Fibroblast of villous mesenchyme (primary cell): ENCODE data around the gene ERP27. TPM values are rescaled to one million over a fixed set of nuclear protein-coding genes. Genes with fewer than 3 reads are reported as not detected.

Experiments
- DNase-seq: peaks from one replicate; pipeline ENCODE4 v3.0.0-alpha.2; 2010; ENCODE audit warnings: low read depth
- H3K4me3 ChIP-seq: 2 replicates; pipeline ENCODE4 v1.5.1; 2011; ENCODE audit warnings: low read depth, mild to moderate bottlenecking, low read length
- total RNA-seq: library from RNA; depleted of rRNA; stranded (reverse); fragments of >200 nt; gene quantifications from 2 replicates; pipeline ENCODE4 v1.2.3, GENCODE V29; 2012
- TF ChIP-seq, protein P1 (sequence below): IDR thresholded peaks from 2 replicates; pipeline ENCODE4 v1.5.1; 2012; ENCODE audit warnings: low read depth, mild to moderate bottlenecking, low read length; ENCODE audit not compliant: insufficient read depth

ERP27 gene
- total RNA-seq, 1 donor = not detected

DNA sequence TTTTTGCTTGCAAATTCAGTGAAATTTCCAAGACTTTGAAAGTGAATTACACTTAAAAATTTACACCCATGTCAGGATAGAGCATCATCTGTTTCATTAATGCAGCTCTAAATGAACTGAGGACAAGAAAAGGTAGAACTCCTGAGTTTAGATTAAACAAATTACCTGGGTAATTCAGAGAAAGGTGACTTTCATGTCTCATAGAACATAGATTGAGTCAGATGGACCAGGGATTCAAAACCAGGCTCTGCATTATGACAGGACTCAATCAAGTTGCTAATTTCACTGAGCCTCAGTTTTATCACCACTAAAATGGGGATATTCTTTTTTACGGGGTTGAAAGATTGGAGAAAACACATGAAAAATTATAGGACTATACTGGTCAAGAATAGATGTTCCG, 18.6 kb upstream of the ERP27 start:
- H3K4me3 ChIP-seq = no peak overlapping the region
- DNase-seq = no peak
- TF ChIP-seq, protein P1, sequence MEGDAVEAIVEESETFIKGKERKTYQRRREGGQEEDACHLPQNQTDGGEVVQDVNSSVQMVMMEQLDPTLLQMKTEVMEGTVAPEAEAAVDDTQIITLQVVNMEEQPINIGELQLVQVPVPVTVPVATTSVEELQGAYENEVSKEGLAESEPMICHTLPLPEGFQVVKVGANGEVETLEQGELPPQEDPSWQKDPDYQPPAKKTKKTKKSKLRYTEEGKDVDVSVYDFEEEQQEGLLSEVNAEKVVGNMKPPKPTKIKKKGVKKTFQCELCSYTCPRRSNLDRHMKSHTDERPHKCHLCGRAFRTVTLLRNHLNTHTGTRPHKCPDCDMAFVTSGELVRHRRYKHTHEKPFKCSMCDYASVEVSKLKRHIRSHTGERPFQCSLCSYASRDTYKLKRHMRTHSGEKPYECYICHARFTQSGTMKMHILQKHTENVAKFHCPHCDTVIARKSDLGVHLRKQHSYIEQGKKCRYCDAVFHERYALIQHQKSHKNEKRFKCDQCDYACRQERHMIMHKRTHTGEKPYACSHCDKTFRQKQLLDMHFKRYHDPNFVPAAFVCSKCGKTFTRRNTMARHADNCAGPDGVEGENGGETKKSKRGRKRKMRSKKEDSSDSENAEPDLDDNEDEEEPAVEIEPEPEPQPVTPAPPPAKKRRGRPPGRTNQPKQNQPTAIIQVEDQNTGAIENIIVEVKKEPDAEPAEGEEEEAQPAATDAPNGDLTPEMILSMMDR = no peak

DNA sequence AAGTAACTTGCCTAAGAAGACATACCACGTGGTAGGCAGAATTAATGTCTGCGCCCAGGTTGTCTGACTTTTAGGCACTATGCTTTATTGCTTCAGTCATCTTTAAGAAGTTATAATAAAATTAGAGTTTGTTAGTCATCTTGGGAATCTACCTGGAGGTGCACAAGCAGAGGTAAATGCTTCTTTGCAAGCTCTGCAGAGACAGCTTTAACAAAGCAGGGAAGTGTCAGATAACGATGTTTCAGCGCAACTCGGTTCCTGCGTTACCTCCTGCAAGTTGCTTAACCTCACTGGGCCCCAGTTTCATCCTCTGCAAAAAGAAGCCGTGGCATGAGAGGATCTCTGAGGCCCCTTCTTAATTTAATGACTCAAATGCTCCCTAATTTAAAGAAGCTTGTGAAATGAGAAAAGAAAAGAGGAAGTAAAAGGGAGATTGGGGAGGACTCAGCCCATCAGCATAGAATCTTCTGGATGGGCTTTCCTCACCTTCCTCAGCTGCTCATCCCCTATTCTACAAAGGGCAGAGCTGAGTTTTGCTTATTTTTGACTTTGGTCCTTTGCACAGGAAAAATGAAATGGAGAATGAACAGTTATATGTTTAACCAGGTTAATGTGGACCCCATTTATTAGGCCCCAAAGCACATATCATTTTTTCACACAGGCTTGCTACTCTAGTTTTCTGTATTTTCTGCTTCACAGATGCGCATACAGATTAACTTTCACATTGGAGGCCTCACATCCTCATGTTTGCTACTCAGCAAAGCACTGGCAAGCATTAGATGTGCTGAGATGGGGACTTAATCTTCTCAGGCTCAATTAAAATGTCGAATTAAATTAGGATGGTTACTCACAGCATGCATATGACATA, 17.9 kb upstream of the ERP27 start:
- no peak for DNase-seq
- TF ChIP-seq, protein P1 = no peak
- H3K4me3 ChIP-seq = no peak overlapping the region

DNA sequence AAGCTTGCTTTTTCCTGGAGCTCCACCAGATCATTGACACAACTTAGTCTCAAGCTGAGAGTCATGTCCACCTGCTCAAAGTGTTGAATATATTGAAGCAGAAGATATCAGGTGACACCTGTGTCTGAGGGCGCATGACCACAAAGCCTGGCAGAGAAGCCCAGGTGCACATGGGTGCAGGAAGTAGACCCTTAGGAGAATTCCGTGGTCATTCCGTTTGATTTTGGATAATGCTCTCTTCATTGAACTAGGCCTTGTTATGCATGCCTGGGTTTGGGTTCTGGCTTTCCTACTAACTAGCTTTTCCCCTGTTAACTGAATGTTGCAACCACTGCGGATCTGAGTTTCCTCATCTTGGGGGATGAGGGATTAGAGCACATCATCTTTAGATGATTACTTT, 15.9 kb upstream of the ERP27 start:
- TF ChIP-seq, protein P1 = no peak
- no peak for DNase-seq
- no peak overlapping the region for H3K4me3 ChIP-seq

DNA sequence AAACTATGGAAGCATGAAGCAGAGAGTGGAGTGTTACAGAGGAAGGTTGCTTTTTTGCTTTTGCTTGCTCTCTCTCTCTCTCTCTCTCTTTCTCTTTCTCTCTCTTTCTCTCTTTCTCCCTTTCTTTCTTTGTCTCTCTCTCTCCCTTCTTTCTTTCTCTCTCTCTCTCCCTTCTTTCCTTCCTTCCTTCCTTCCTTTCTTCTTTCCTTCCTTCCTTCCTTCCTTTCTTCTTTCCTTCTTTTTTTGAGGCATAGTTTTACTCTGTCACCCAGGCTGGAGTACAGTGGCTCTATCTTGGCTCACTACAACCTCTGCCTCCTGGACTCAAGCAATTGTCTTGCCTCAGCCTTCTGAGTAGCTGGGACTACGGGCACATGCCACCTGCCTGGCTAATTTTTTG, 15.4 kb upstream of the ERP27 start:
- TF ChIP-seq, protein P1 = no peak
- DNase-seq = no peak
- H3K4me3 ChIP-seq = no peak overlapping the region

DNA sequence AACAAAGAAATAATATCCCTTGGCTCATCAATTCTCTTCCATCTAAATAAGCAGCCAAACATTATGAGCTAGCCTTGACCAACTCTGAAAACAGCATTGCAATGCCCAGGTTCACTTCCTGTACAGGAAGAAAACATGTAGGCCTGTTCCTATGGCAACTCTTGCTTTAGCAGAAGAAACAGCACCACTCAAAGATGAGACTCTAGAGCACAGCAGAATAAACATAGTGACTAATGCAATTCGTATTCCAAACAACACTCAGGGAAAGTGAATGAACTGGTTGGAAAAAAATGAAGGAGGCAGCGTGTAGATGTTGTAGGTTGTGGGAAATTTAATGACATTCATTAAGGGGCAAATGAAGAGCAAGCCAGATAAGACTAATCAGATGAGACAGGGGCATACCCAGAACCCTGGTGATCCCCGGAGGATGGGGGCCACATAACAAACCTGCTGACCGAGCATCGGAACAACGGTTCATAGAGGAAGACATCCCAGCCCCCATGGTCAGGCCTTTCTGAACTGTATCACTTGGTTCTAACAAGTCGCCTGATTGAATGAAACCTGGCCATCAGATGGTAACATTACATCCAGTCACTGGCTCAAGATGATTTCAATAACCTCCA, 14.1 kb upstream of the ERP27 start:
- peak; percentile 94 for DNase-seq
- H3K4me3 ChIP-seq = no peak overlapping the region
- TF ChIP-seq, protein P1 = no peak

DNA sequence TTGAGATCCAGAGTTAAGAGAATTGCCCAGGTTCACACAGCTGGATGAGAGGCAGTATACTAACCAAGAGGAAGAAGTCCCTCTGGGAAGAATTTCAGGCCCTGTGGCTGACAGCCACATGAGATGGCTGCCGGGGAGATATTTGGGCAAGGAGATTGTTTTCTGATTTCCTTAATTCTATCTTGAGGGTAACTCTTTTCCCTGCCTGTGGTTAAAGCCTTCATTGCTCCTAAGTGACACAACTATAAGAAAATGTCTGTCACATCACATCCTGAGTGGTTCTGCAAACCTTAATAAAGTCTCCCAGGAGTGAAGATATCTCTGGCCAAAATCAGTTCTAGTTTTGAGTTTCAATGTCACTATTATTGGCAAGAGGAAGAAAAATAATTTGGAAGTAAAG, 13.5 kb upstream of the ERP27 start:
- DNase-seq = no peak

More for the DNA sequence above, 13.5 kb upstream of the ERP27 start:
- H3K4me3 ChIP-seq = no peak overlapping the region
- TF ChIP-seq, protein P1 = no peak
